Sigmoid colon (tissue), 7 donors: ENCODE data around the gene LONRF3. TPM values are rescaled to one million over a fixed set of nuclear protein-coding genes. Genes with fewer than 3 reads are reported as not detected.

Experiments used
- DNase-seq: peaks from one replicate; pipeline ENCODE4 v3.0.0-alpha.2; 2019
- H3K27ac ChIP-seq, 4 donors: fragments of 200-600 bp; sonication (generic); one replicate each; pipeline ENCODE4 v1.5.1; 2016 to 2019; ENCODE audit warnings: mild to moderate bottlenecking in 1 of 4
- H3K27me3 ChIP-seq, 3 donors: fragments of 200-600 bp; sonication (generic); one replicate each; pipeline ENCODE4 v1.5.1; 2019; ENCODE audit warnings: mild to moderate bottlenecking in 1 of 3
- H3K36me3 ChIP-seq, 4 donors: fragments of 200-600 bp; sonication (generic); one replicate each; pipeline ENCODE4 v1.5.1; 2016 to 2019
- H3K4me1 ChIP-seq, 4 donors: fragments of 200-600 bp; sonication (generic); one replicate each; pipeline ENCODE4 v1.5.1; 2017 to 2019
- H3K4me3 ChIP-seq, 4 donors: fragments of 200-600 bp; sonication (generic); one replicate each; pipeline ENCODE4 v1.5.1; 2017 to 2019; ENCODE audit warnings: mild to moderate bottlenecking in 2 of 4, moderate library complexity in 1 of 4
- H3K9me3 ChIP-seq, 4 donors: fragments of 200-600 bp in 3 of 4; sonication (generic) in 3 of 4; one replicate each; pipeline versions ENCODE4 v1.5.1 to v1.6.1; 2013 to 2019
- CTCF ChIP-seq, 4 experiments: fragments of 450-650 bp in 3 of 4; fragments of 200-600 bp in 1 of 4; IDR thresholded peaks; one replicate each; pipeline ENCODE4 v1.5.1; 2016 to 2019; ENCODE audit warnings: antibody characterized with exemption in 4 of 4, mild to moderate bottlenecking in 3 of 4, moderate library complexity in 2 of 4
- EP300 ChIP-seq, 4 donors: sonication (generic); formaldehyde crosslinking; IDR thresholded peaks; one replicate each; pipeline ENCODE4 v1.6.1; 2017; ENCODE audit warnings: antibody characterized with exemption in 4 of 4
- POLR2A ChIP-seq, 2 donors: fragments of 450-650 bp; IDR thresholded peaks; one replicate each; pipeline ENCODE4 v1.6.1; 2016; ENCODE audit warnings: antibody characterized with exemption in 2 of 2, mild to moderate bottlenecking in 2 of 2, moderate library complexity in 2 of 2
- POLR2AphosphoS5 ChIP-seq, 4 donors: sonication (generic); formaldehyde crosslinking; IDR thresholded peaks; one replicate each; pipeline ENCODE4 v1.6.1; 2017; ENCODE audit warnings: antibody characterized with exemption in 4 of 4
- WGBS, 2 donors: extraction: QIAGEN DNeasy Blood & Tissue Kit; methylation state at CpG; one replicate each; pipeline ENCODE4 v1.1.7; 2013; 5-methylcytosine and 5-hydroxymethylcytosine counted together
- intact Hi-C: fragments of 100-400 bp; cut with DNase I; formaldehyde crosslinking; loops from one replicate; pipeline ENCODE4 v1.15.1; 2023
- polyA plus RNA-seq, 3 donors: library from polyadenylated mRNA; stranded (reverse); fragments of 200-250 nt; gene quantifications; one replicate each; pipeline ENCODE4 v1.2.3, GENCODE V29; 2013
- total RNA-seq, 4 donors: library from RNA; depleted of rRNA; stranded (reverse); fragments of >200 nt; gene quantifications; one replicate each; pipeline ENCODE4 v1.1.0, GENCODE V29; 2016
- donor health status: healthy with polysubstance abuse.
- donor health status: Bipolar disorder and iron deficiency.
- donor health status: healthy.

LONRF3 gene
- total and polyA plus RNA-seq, 7 donors, result 2.6 to 26.8 (median 14.4) TPM

- TF ChIP-seq EP300 (IDR thresholded peaks at IDR 0.05) (no peak), CTCF (IDR thresholded peaks at IDR 0.05) (no peak), POLR2AphosphoS5 (IDR thresholded peaks at IDR 0.05) (no peak), POLR2A (IDR thresholded peaks at IDR 0.05) (no peak)
- intact Hi-C loops, result loop anchor here (2.0 kb wide), 1 partner anchor 125 kb away; no protein-coding TSS in a partner anchor
- DNase-seq, result peak; percentile 77
These were observed 880 bp upstream of the LONRF3 start for GRCh38 chrX:118973389-118974087.

GRCh38 chrX:118974908-118975671 lies 672 bp downstream of the LONRF3 start:
- intact Hi-C loops, result loop anchor here (2.0 kb wide), 1 partner anchor 126 kb away; no protein-coding TSS in a partner anchor
- no peaks in the 10 kb centered on the region for H3K36me3 ChIP-seq
- H3K4me3 ChIP-seq, result peak overlapping the region; percentile 58 to 68 (median 63)
- 0 to 1% methylated on average over 82 of the region's 82 CpGs for WGBS, 2 donors
- no peaks in the 10 kb centered on the region for H3K9me3 ChIP-seq
- peak in 1 of 4 donors; percentile 21 for TF ChIP-seq POLR2AphosphoS5 (IDR thresholded peaks at IDR 0.05)
- TF ChIP-seq EP300 (IDR thresholded peaks at IDR 0.05), result no peak
- no peak for TF ChIP-seq CTCF (IDR thresholded peaks at IDR 0.05)
- TF ChIP-seq POLR2A (IDR thresholded peaks at IDR 0.05), result no peak
- H3K27ac ChIP-seq, result peak overlapping the region; percentile 74 to 89 (median 83)
- H3K27me3 ChIP-seq, result no peaks in the 10 kb centered on the region
- peak; percentile 79 for DNase-seq
- H3K4me1 ChIP-seq, result peaks cover 0 to 15% (median 10%) of the 10 kb centered on the region in 4 donors

More at GRCh38 chrX:118973389-118974087, 880 bp upstream of the LONRF3 start:
- Histone ChIP-seq H3K27me3 (no peaks in the 10 kb centered on the region), H3K36me3 (no peaks in the 10 kb centered on the region), H3K4me1 (peaks cover 0 to 15% (median 10%) of the 10 kb centered on the region in 4 donors), H3K4me3 (peak overlapping the region; percentile 58 to 68 (median 63)), H3K27ac (peak overlapping the region; percentile 74 to 89 (median 83)), H3K9me3 (no peaks in the 10 kb centered on the region)
- WGBS, 2 donors, result 2 to 4% methylated on average over 43 of the region's 43 CpGs

- Histone ChIP-seq H3K36me3 (no peaks in the 10 kb centered on the region), H3K9me3 (no peaks in the 10 kb centered on the region), H3K27ac (peak overlapping the region; percentile 74 to 89 (median 83)), H3K4me1 (peaks cover 0 to 15% (median 10%) of the 10 kb centered on the region in 4 donors), H3K27me3 (no peaks in the 10 kb centered on the region), H3K4me3 (peak overlapping the region; percentile 58 to 68 (median 63))
- TF ChIP-seq POLR2AphosphoS5 (IDR thresholded peaks at IDR 0.05) (peak; percentile 26 to 70 (median 42)), EP300 (IDR thresholded peaks at IDR 0.05) (peak in 1 of 4 donors; percentile 12), CTCF (IDR thresholded peaks at IDR 0.05) (no peak)
- intact Hi-C loops, result loop anchor here (2.0 kb wide), 1 partner anchor 127 kb away; no protein-coding TSS in a partner anchor
- DNase-seq, result peak; percentile 93
- 0 to 1% methylated on average over 64 of the region's 64 CpGs for WGBS, 2 donors
These were observed 1.6 kb downstream of the LONRF3 start for GRCh38 chrX:118975831-118976598.

- DNase-seq, result peak; percentile 80
- peaks cover 0 to 15% (median 10%) of the 10 kb centered on the region in 4 donors for H3K4me1 ChIP-seq
- intact Hi-C loops, result no loop called here
- no peaks in the 10 kb centered on the region for H3K9me3 ChIP-seq
- peak overlapping the region; percentile 74 to 89 (median 83) for H3K27ac ChIP-seq
- H3K36me3 ChIP-seq, result no peaks in the 10 kb centered on the region
- H3K27me3 ChIP-seq, result no peaks in the 10 kb centered on the region
- peak overlapping the region; percentile 58 to 68 (median 63) for H3K4me3 ChIP-seq
- TF ChIP-seq CTCF (IDR thresholded peaks at IDR 0.05) (no peak), EP300 (IDR thresholded peaks at IDR 0.05) (no peak), POLR2A (IDR thresholded peaks at IDR 0.05) (no peak)
- 4 to 9% methylated on average over 17 of the region's 17 CpGs for WGBS, 2 donors
These were observed 2.4 kb downstream of the LONRF3 start for GRCh38 chrX:118976599-118977340.
